ENCODE results near the gene CDH24. TPM values are rescaled to one million over a fixed set of nuclear protein-coding genes. Genes with fewer than 3 reads are reported as not detected.

The CDH24 gene
- total and polyA plus RNA-seq, 2 of the 13 experiments (the other 11 are each of a cell fraction or from before 2014, with no cell fraction given), result 0.69 to 0.99 TPM

GRCh38 chr14:23009939-23010726 is 47.2 kb downstream of the CDH24 start, which contains the start of gene C14orf93 (continued):
- TF ChIP-seq DZIP1 (CRISPR knock-in tag; IDR thresholded peaks at IDR 0.05) (no peak), ZC3H4 (CRISPR knock-in tag; IDR thresholded peaks at IDR 0.05; ENCODE audit: borderline replicate concordance) (no peak), E2F2 (CRISPR knock-in tag; IDR thresholded peaks at IDR 0.05; ENCODE audit: borderline replicate concordance) (no peak), ELF1 (CRISPR knock-in tag; IDR thresholded peaks at IDR 0.05) (no peak), ZNF224 (CRISPR knock-in tag; IDR thresholded peaks at IDR 0.05) (no peak), ARID5B (CRISPR knock-in tag; IDR thresholded peaks at IDR 0.05) (peak; percentile 48; the same call in 1 of the 2 replicates), ZNF275 (CRISPR knock-in tag; IDR thresholded peaks at IDR 0.05; ENCODE audit: borderline replicate concordance) (0 out of 2 replicates have a peak, but pooled peaks have one; percentile 18), SOX13 (IDR thresholded peaks at IDR 0.05) (no peak), SOX13 (CRISPR knock-in tag; conservative IDR thresholded peaks at IDR 0.05 in 1 of 2, IDR thresholded peaks at IDR 0.05 in 1 of 2) (peak in 1 of 2 experiments; percentile 29; a peak in 3 of 4 replicates), ZNF256 (CRISPR knock-in tag; conservative IDR thresholded peaks at IDR 0.05) (no peak), CAMTA2 (CRISPR knock-in tag; IDR thresholded peaks at IDR 0.05; ENCODE audit: borderline replicate concordance) (no peak), ZKSCAN1 (IDR thresholded peaks at IDR 0.05; ENCODE audit: low read length) (peak; percentile 27; the same call in 1 of the 2 replicates), NRL (CRISPR knock-in tag; IDR thresholded peaks at IDR 0.05; ENCODE audit: borderline replicate concordance) (no peak), ZBED4 (CRISPR knock-in tag; IDR thresholded peaks at IDR 0.05; ENCODE audit: borderline replicate concordance) (no peak; the same call in 1 of the 2 replicates), ZFP37 (CRISPR knock-in tag; IDR thresholded peaks at IDR 0.05; ENCODE audit: borderline replicate concordance) (no peak)
